ENCODE results near the gene RSRC1.

The RSRC1 gene

DNA sequence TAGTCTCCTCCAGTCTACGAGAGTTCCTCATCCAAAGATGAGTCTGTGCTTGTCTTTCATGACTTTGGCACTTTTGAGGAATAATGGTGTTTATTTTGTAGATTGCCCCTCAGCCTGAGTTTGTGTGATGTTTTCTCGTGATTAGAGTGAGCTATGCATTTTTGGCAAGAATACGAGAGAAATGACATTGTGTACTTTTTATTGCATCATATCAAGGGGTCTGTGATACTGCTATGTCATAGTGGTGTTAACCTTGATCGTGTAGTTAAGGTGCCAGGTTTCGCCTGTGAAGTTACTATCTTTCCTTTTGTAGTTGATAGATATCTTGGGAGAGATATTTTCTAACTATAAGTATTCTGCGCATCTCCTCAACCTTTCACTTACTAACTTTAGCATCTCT, 18.9 kb downstream of the RSRC1 start:
- Histone ChIP-seq H3K4me1 (ENCODE audit: insufficient read depth, low read length) (peaks cover 26% of the 10 kb centered on the region), H3K4me3 (ENCODE audit: low read depth in 1 of 2, low read length in 2 of 2) (no peak overlapping the region), H2AFZ (ENCODE audit: low read depth, low read length) (no peak overlapping the region), H3K4me2 (ENCODE audit: insufficient read depth, low read length) (no peak overlapping the region), H4K20me1 (ENCODE audit: insufficient read depth, low read length) (peaks cover 20% of the 10 kb centered on the region), H3K27ac (ENCODE audit: low read length) (no peak overlapping the region), H3K9me3 (ENCODE audit: insufficient read depth, low read length, severe bottlenecking) (no peaks in the 10 kb centered on the region), H3K9ac (ENCODE audit: low read depth, low read length) (no peak overlapping the region), H3K79me2 (ENCODE audit: insufficient read depth, low read length) (peaks cover 64% of the 10 kb centered on the region), H3K27me3 (ENCODE audit: insufficient read depth, low read length, poor library complexity) (no peaks in the 10 kb centered on the region), H3K36me3 (ENCODE audit: insufficient read depth, low read length) (peaks cover 53% of the 10 kb centered on the region)
- DNase-seq, result no peak
- TF ChIP-seq, protein P1, sequence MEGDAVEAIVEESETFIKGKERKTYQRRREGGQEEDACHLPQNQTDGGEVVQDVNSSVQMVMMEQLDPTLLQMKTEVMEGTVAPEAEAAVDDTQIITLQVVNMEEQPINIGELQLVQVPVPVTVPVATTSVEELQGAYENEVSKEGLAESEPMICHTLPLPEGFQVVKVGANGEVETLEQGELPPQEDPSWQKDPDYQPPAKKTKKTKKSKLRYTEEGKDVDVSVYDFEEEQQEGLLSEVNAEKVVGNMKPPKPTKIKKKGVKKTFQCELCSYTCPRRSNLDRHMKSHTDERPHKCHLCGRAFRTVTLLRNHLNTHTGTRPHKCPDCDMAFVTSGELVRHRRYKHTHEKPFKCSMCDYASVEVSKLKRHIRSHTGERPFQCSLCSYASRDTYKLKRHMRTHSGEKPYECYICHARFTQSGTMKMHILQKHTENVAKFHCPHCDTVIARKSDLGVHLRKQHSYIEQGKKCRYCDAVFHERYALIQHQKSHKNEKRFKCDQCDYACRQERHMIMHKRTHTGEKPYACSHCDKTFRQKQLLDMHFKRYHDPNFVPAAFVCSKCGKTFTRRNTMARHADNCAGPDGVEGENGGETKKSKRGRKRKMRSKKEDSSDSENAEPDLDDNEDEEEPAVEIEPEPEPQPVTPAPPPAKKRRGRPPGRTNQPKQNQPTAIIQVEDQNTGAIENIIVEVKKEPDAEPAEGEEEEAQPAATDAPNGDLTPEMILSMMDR (IDR thresholded peaks at IDR 0.05; ENCODE audit: borderline replicate concordance, extremely low read depth, low read length, poor library complexity, severe bottlenecking), result no peak
- TF ChIP-seq EZH2 (IDR thresholded peaks at IDR 0.05; ENCODE audit: borderline replicate concordance, low read depth, low read length, severe bottlenecking), result no peak
- no peak for ATAC-seq (ENCODE audit: insufficient read depth, low read depth)

DNA sequence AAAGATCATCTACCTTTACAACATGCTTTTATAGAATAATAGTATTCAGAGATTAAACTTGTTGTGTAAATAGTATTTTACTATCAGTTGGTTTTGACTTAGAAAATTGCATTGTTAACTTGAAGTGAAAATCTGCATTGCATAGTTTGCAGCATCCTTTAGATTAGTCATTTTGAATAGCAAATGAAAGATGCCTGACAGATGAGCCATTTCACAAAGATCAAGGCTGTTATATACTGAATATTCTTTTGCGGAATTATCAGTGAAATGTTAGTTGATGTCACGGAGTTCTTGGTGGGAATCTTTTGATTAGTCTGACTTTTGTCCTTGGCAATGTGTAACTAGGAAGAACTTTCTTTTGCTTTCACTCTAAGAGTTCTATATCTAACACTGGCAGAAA, 24.5 kb downstream of the RSRC1 start:
- no peak for TF ChIP-seq EZH2 (IDR thresholded peaks at IDR 0.05; ENCODE audit: borderline replicate concordance, low read depth, low read length, severe bottlenecking)
- TF ChIP-seq, protein P1 (IDR thresholded peaks at IDR 0.05; ENCODE audit: borderline replicate concordance, extremely low read depth, low read length, poor library complexity, severe bottlenecking), result no peak
- Histone ChIP-seq H3K9me3 (ENCODE audit: insufficient read depth, low read length, severe bottlenecking) (no peaks in the 10 kb centered on the region), H3K4me2 (ENCODE audit: insufficient read depth, low read length) (no peak overlapping the region), H4K20me1 (ENCODE audit: insufficient read depth, low read length) (peaks cover 7% of the 10 kb centered on the region; the same call in 1 of the 2 replicates), H3K9ac (ENCODE audit: low read depth, low read length) (no peak overlapping the region), H2AFZ (ENCODE audit: low read depth, low read length) (no peak overlapping the region), H3K79me2 (ENCODE audit: insufficient read depth, low read length) (peaks cover 34% of the 10 kb centered on the region), H3K27ac (ENCODE audit: low read length) (no peak overlapping the region), H3K36me3 (ENCODE audit: insufficient read depth, low read length) (peaks cover 34% of the 10 kb centered on the region), H3K27me3 (ENCODE audit: insufficient read depth, low read length, poor library complexity) (no peaks in the 10 kb centered on the region), H3K4me3 (ENCODE audit: low read depth in 1 of 2, low read length in 2 of 2) (no peak overlapping the region), H3K4me1 (ENCODE audit: insufficient read depth, low read length) (no peaks in the 10 kb centered on the region)
- no peak for ATAC-seq (ENCODE audit: insufficient read depth, low read depth)
- no peak for DNase-seq

GRCh38 chr3:158140396-158140795, 30.5 kb downstream of the RSRC1 start:
- no peak for DNase-seq
- Histone ChIP-seq H3K27me3 (ENCODE audit: insufficient read depth, low read length, poor library complexity) (no peaks in the 10 kb centered on the region), H3K79me2 (ENCODE audit: insufficient read depth, low read length) (peaks cover 14% of the 10 kb centered on the region; the same call in 1 of the 2 replicates), H3K27ac (ENCODE audit: low read length) (no peak overlapping the region), H3K36me3 (ENCODE audit: insufficient read depth, low read length) (peaks cover 35% of the 10 kb centered on the region), H4K20me1 (ENCODE audit: insufficient read depth, low read length) (peaks cover 3% of the 10 kb centered on the region; the same call in 1 of the 2 replicates), H2AFZ (ENCODE audit: low read depth, low read length) (no peak overlapping the region), H3K4me2 (ENCODE audit: insufficient read depth, low read length) (no peak overlapping the region), H3K9me3 (ENCODE audit: insufficient read depth, low read length, severe bottlenecking) (peaks cover 3% of the 10 kb centered on the region), H3K4me3 (ENCODE audit: low read depth in 1 of 2, low read length in 2 of 2) (no peak overlapping the region), H3K4me1 (ENCODE audit: insufficient read depth, low read length) (no peaks in the 10 kb centered on the region), H3K9ac (ENCODE audit: low read depth, low read length) (no peak overlapping the region)
- no peak for ATAC-seq (ENCODE audit: insufficient read depth, low read depth)
- TF ChIP-seq, protein P1 (IDR thresholded peaks at IDR 0.05; ENCODE audit: borderline replicate concordance, extremely low read depth, low read length, poor library complexity, severe bottlenecking), result no peak
- no peak for TF ChIP-seq EZH2 (IDR thresholded peaks at IDR 0.05; ENCODE audit: borderline replicate concordance, low read depth, low read length, severe bottlenecking)

- Histone ChIP-seq H4K20me1 (ENCODE audit: insufficient read depth, low read length) (peaks cover 3% of the 10 kb centered on the region; the same call in 1 of the 2 replicates), H3K27ac (ENCODE audit: low read length) (no peak overlapping the region), H2AFZ (ENCODE audit: low read depth, low read length) (no peak overlapping the region), H3K4me1 (ENCODE audit: insufficient read depth, low read length) (no peaks in the 10 kb centered on the region), H3K79me2 (ENCODE audit: insufficient read depth, low read length) (peaks cover 44% of the 10 kb centered on the region), H3K27me3 (ENCODE audit: insufficient read depth, low read length, poor library complexity) (no peaks in the 10 kb centered on the region), H3K36me3 (ENCODE audit: insufficient read depth, low read length) (peaks cover 15% of the 10 kb centered on the region; the same call in 1 of the 2 replicates), H3K9ac (ENCODE audit: low read depth, low read length) (no peak overlapping the region), H3K9me3 (ENCODE audit: insufficient read depth, low read length, severe bottlenecking) (peaks cover 3% of the 10 kb centered on the region), H3K4me2 (ENCODE audit: insufficient read depth, low read length) (no peak overlapping the region), H3K4me3 (ENCODE audit: low read depth in 1 of 2, low read length in 2 of 2) (no peak overlapping the region)
- no peak for ATAC-seq (ENCODE audit: insufficient read depth, low read depth)
- DNase-seq, result no peak
- TF ChIP-seq EZH2 (IDR thresholded peaks at IDR 0.05; ENCODE audit: borderline replicate concordance, low read depth, low read length, severe bottlenecking), result no peak
- TF ChIP-seq, protein P1 (IDR thresholded peaks at IDR 0.05; ENCODE audit: borderline replicate concordance, extremely low read depth, low read length, poor library complexity, severe bottlenecking), result no peak
Measured at GRCh38 chr3:158148218-158148617, 38.3 kb downstream of the RSRC1 start.
